ENCODE results near the gene ESR1.

The ESR1 gene

GRCh38 chr6:152143359-152143758, 335.9 kb downstream of the ESR1 start:
- no peak for DNase-seq

GRCh38 chr6:152146385-152146784, 338.9 kb downstream of the ESR1 start:
- DNase-seq: no peak

- DNase-seq: no peak
Measured at GRCh38 chr6:152147269-152147668, 339.8 kb downstream of the ESR1 start.

GRCh38 chr6:152148412-152148811, 340.9 kb downstream of the ESR1 start:
- no peak for DNase-seq

GRCh38 chr6:152150196-152150595, 342.7 kb downstream of the ESR1 start:
- no peak for DNase-seq

GRCh38 chr6:152151920-152152319, 344.4 kb downstream of the ESR1 start:
- no peak for DNase-seq

GRCh38 chr6:152154559-152155356, 347.3 kb downstream of the ESR1 start:
- no peak for DNase-seq

GRCh38 chr6:152155792-152156191, 348.3 kb downstream of the ESR1 start:
- DNase-seq: no peak

GRCh38 chr6:152160346-152160745, 352.9 kb downstream of the ESR1 start:
- no peak for DNase-seq

GRCh38 chr6:152161501-152161900, 354.0 kb downstream of the ESR1 start:
- no peak for DNase-seq

- no peak for DNase-seq
Measured at GRCh38 chr6:152164957-152165356, 357.5 kb downstream of the ESR1 start.

GRCh38 chr6:152166497-152166896, 359.0 kb downstream of the ESR1 start:
- no peak for DNase-seq

GRCh38 chr6:152166897-152167296, 359.4 kb downstream of the ESR1 start:
- no peak for DNase-seq

- no peak for DNase-seq
Measured at GRCh38 chr6:152167641-152168603, 360.4 kb downstream of the ESR1 start.

- no peak for DNase-seq
Measured at GRCh38 chr6:152170313-152170701, 362.8 kb downstream of the ESR1 start.

- DNase-seq: no peak
Measured at GRCh38 chr6:152170702-152171667, 363.5 kb downstream of the ESR1 start.

- DNase-seq: no peak
Measured at GRCh38 chr6:152173321-152173720, 365.8 kb downstream of the ESR1 start.

- DNase-seq: no peak
Measured at GRCh38 chr6:152173957-152174356, 366.5 kb downstream of the ESR1 start.

GRCh38 chr6:152176268-152176667, 368.8 kb downstream of the ESR1 start:
- DNase-seq: no peak
